NCI-H2196 (cell line): ENCODE data around the gene PPM1D.
"Not testable (repeated sequence)": the region's sequence is repeated elsewhere in the genome, so short reads cannot be mapped to it uniquely, and the experiment has no call there.

Source experiments
- DNase-seq: peaks from one replicate; lab custom pipeline; 2025; ENCODE audit not compliant: unreplicated experiment; lab: John Stamatoyannopoulos, UW

PPM1D gene

DNA sequence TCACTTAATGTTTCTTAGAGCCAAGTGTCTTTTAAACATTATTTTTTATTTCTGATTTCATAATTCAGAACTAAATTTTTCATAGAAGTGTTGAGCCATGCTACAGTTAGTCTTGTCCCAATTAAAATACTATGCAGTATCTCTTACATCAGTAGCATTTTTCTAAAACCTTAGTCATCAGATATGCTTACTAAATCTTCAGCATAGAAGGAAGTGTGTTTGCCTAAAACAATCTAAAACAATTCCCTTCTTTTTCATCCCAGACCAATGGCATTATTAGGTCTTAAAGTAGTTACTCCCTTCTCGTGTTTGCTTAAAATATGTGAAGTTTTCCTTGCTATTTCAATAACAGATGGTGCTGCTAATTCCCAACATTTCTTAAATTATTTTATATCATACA, 64.0 kb downstream of the PPM1D start:
- DNase-seq: no peak

DNA sequence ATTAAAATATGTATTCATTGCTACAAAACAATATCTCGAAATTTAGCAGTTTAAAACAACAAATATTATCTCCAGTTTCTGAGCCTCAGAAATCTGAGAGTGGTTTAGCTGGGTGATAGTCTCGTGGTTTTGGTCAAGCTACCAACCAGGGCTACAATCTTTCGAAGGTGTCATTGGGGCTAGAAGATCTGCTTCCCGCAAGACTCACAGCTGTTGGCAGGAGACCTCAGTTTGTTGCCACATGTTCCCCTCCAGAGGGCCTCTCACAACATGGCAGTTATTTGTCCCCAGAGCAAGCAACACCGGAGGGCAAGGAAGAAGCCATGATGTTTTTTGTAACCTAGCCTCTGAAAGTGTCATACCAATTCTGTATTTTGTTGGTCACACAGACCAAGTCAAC, 65.6 kb downstream of the PPM1D start:
- no peak for DNase-seq

- DNase-seq: not testable (repeated sequence)
Observed at GRCh38 chr17:60668741-60669140, 68.7 kb downstream of the PPM1D start.

- DNase-seq: no peak
Observed at GRCh38 chr17:60671482-60671881, 71.5 kb downstream of the PPM1D start.

DNA sequence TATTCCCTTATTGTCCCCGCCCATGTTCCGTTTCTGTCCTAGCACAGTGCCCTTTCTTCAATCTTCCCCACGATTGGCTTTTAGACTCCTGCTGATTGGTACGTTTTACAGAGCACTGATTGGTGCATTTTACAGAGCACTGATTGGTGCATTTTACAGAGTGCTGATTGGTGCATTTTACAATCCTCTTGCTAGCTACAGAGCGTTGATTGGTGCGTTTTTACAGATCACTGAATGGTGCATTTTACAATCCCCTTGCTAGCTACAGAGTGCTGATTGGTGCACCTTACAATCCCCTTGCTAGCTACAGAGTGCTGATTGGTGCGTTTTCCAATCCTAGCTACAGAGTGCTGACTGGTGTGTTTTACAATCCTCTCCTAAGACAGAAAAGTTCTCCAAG, 74.6 kb downstream of the PPM1D start:
- not testable (repeated sequence) for DNase-seq

- no peak for DNase-seq
Observed at GRCh38 chr17:60675997-60676396, 76.0 kb downstream of the PPM1D start.

DNA sequence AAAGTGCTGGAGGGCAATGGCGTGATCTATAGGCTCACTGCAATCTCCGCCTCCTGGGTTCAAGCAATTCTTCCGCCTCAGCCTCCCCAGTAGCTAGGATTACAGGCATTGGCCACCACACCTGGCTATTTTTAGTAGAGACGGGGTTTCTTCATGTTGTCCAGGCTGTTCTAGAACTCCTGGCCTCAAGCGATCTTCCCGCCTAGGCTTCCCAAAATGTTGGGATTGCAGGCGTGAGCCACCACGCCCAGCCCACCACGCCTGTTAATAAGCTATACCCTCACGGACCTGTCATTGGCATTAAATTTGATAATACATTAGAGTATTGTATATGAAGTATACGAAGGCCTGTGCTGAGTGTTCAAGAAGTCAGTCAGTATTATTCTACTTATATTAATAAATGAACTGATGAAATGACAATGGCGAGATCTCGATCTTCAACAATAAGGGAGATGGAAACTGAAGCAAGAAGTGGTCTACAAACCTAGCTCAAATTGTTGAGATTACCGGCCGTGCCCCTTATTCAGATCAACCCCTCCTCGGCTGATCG, 76.8 kb downstream of the PPM1D start:
- no peak for DNase-seq

DNA sequence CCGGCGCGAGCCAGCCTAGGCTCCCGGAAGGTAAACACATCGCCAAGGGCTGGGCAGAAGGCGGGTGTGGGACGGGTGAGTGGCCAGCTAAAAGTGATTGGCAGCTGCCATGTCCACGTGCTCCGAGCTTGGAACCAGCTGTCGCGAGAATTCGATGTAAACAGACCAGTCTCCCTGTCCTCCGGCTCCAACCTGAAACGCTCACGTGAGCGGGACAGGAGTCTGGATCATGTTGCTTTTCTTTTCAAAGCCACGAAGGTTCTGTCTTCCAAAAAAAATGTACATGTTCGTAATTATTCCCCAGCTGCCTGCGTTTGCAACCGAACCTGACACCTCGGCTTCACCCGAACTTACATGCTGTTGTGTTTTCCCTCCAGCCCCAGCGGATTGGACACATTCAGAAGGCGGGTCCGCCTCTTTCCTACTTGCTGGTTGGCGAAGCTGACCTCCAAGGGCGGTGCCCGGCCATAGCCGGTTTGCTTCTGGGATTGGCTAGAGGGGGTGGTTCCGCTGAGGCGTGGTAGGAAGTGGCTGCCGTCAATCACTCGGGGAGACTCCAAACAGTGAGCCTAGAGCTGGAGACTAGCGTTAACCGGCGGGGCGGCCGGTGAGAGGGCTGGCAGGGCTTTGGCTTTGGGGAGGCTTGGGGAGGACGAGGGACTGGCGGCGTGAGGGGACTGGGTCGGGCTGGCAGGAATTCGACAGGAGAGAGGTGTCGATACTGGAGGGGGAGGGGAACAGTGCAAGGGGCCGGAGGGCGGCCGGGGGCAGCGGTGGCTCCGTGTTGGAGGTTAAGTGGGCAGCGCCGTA, 77.5 kb downstream of the PPM1D start, which contains the start of gene BCAS3:
TSS of gene BCAS3 (plus strand) at position 544 of the 810 bp plus-strand sequence.
- peak; percentile 96 for DNase-seq

DNA sequence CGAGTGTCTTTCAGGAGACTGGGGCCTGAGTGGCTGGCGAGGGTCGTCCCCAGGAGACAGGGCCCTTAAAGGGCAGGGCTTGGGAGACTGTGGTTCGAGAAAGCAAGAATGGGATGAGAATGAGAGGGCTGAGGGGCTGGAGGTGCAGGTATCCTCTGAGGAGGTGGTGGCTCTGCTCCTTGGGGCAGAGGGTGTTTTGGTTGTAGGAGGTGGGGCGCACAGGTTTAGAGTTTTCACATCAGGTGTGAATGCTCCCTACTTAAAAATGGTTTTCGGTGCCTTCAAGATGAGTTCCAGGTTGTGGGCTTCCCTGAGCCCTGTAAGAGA, 78.1 kb downstream of the PPM1D start:
- DNase-seq: no peak

DNA sequence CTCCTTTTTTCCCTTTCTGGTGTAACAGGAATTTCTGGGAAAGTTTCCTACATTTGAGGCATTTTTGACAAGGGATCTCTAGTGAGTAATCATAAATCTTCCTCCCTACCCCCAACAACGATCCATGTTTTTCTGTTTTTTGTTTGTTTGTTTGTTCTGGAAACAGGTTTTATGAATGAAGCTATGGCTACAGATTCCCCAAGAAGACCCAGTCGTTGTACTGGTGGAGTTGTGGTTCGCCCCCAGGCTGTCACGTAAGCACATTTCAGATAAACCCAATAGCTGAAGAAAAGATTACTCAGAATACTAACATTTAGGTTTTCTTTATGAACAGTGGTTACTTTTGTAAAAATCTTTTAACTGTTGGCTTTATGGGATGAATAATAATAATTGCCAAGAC, 79.3 kb downstream of the PPM1D start:
- no peak for DNase-seq

- no peak for DNase-seq
Observed at GRCh38 chr17:60680754-60681153, 80.8 kb downstream of the PPM1D start.

- no peak for DNase-seq
Observed at GRCh38 chr17:60685437-60685836, 85.4 kb downstream of the PPM1D start.

GRCh38 chr17:60695960-60696359, 96.0 kb downstream of the PPM1D start:
- no peak for DNase-seq

GRCh38 chr17:60699090-60699489, 99.1 kb downstream of the PPM1D start:
- no peak for DNase-seq

GRCh38 chr17:60704170-60704569, 104.2 kb downstream of the PPM1D start:
- no peak for DNase-seq

DNA sequence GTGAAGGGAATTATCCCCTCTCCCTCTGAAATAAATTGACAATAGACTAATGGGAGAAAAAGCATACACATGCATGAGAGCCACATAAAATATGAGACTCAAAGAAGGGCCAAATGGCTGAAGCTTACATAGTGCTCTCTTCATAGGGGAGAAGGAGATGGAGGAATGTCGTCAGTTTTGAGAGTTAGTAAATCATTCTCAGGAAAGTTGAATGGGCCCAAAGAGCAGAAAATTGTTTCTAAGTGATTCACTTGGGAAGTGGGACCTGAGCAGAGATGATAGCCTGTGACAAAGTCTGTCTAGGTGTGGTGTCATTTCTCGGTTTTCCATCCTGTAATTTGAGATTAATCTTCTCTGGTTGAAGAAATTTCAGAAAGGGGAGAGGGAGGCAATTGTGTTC, 112.7 kb downstream of the PPM1D start:
- no peak for DNase-seq

GRCh38 chr17:60713608-60714007, 113.6 kb downstream of the PPM1D start:
- DNase-seq: no peak
